ENCODE results near the gene HTR1D. TPM values are rescaled to one million over a fixed set of nuclear protein-coding genes. Genes with fewer than 3 reads are reported as not detected.

Gene HTR1D
- total RNA-seq, 3 donors from 2014 or later (not counting 1 experiment from before 2014, with no cell fraction given) = not detected

GRCh38 chr1:23188434-23188884 is 28.8 kb downstream of the HTR1D start:
- Histone ChIP-seq H3K27ac (ENCODE audit: low read length) (no peak overlapping the region), H3K4me1 (ENCODE audit: control insufficient read depth, insufficient read depth, low read length) (peaks cover 11% of the 10 kb centered on the region), H3K36me3 (ENCODE audit: control insufficient read depth, insufficient read depth, low read length) (no peaks in the 10 kb centered on the region), H3K9me3 (ENCODE audit: control insufficient read depth, insufficient read depth, low read length) (no peaks in the 10 kb centered on the region), H3K27me3 (ENCODE audit: control insufficient read depth, insufficient read depth, low read length) (no peaks in the 10 kb centered on the region), H3K4me3 (ENCODE audit: low read length) (no peak overlapping the region)
- ATAC-seq (no peak), DNase-seq (no peak)
- Mint-ChIP-seq H3K4me3 (no peak overlapping the region), H3K9me3 (no peaks in the 10 kb centered on the region), H3K4me1 (peaks cover 4 to 11% of the 10 kb centered on the region in 2 donors), H3K27me3 (ENCODE audit: low read depth in 2 of 2) (peaks cover 8 to 14% of the 10 kb centered on the region in 2 donors), H3K27ac (no peak overlapping the region), H3K36me3 (no peaks in the 10 kb centered on the region)
- intact Hi-C loops (cut with micrococcal nuclease) = no loop called here
- WGBS (ENCODE audit: insufficient coverage) = 93% methylated on average over 6 of the region's 6 CpGs
- TF ChIP-seq CTCF (IDR thresholded peaks at IDR 0.05) = no peak

DNA sequence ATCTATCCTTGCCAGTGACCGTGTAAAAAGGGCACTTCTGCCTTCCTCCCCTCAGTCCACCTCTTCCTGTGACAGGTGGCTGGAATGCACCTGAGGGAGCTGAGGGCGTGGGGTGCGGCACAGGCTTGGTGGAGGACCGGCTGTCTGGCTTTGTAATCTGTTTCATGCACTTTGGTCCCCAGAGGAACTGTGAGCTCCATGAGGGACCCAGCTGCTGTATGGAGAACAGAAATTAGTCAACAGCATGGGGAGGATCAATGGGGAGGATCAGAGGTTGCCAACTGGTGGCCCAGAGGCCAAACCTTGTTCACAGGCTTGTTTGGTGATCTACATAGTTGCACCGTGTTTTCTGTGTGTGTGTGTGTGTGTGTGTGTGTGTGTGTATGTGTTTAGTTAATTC is 29.7 kb downstream of the HTR1D start:
- H3K36me3 Mint-ChIP-seq = no peaks in the 10 kb centered on the region
- Histone ChIP-seq H3K27me3 (ENCODE audit: control insufficient read depth, insufficient read depth, low read length) (no peaks in the 10 kb centered on the region), H3K4me3 (ENCODE audit: low read length) (no peak overlapping the region), H3K9me3 (ENCODE audit: control insufficient read depth, insufficient read depth, low read length) (no peaks in the 10 kb centered on the region), H3K27ac (ENCODE audit: low read length) (no peak overlapping the region), H3K4me1 (ENCODE audit: control insufficient read depth, insufficient read depth, low read length) (peaks cover 11% of the 10 kb centered on the region), H3K36me3 (ENCODE audit: control insufficient read depth, insufficient read depth, low read length) (no peaks in the 10 kb centered on the region)
- peaks cover 4 to 11% of the 10 kb centered on the region in 2 donors for H3K4me1 Mint-ChIP-seq
- no peak overlapping the region for H3K27ac Mint-ChIP-seq
- WGBS (ENCODE audit: insufficient coverage) = 72% methylated on average over 5 of the region's 5 CpGs
- H3K9me3 Mint-ChIP-seq = no peaks in the 10 kb centered on the region
- TF ChIP-seq CTCF (IDR thresholded peaks at IDR 0.05) = no peak
- H3K27me3 Mint-ChIP-seq (ENCODE audit: low read depth in 2 of 2) = peaks cover 3 to 6% of the 10 kb centered on the region in 2 donors
- DNase-seq (no peak), ATAC-seq (no peak)
- intact Hi-C loops (cut with micrococcal nuclease) = no loop called here
- H3K4me3 Mint-ChIP-seq = no peak overlapping the region

- Mint-ChIP-seq H3K4me1 (peaks cover 4 to 11% of the 10 kb centered on the region in 2 donors), H3K9me3 (no peaks in the 10 kb centered on the region), H3K27me3 (ENCODE audit: low read depth in 2 of 2) (peaks cover 0 to 3% of the 10 kb centered on the region in 2 donors), H3K27ac (no peak overlapping the region), H3K36me3 (no peaks in the 10 kb centered on the region), H3K4me3 (no peak overlapping the region)
- H3K4me1 ChIP-seq (ENCODE audit: control insufficient read depth, insufficient read depth, low read length) = peaks cover 11% of the 10 kb centered on the region
- no peak overlapping the region for H3K4me3 ChIP-seq (ENCODE audit: low read length)
- intact Hi-C loops (cut with micrococcal nuclease) = loop anchor here (2.0 kb wide), 1 partner anchor 17 kb away; the partner anchor contains the start of gene LUZP1
- DNase-seq (no peak), ATAC-seq (no peak)
- H3K36me3 ChIP-seq (ENCODE audit: control insufficient read depth, insufficient read depth, low read length) = no peaks in the 10 kb centered on the region
- H3K27ac ChIP-seq (ENCODE audit: low read length) = no peak overlapping the region
- H3K27me3 ChIP-seq (ENCODE audit: control insufficient read depth, insufficient read depth, low read length) = no peaks in the 10 kb centered on the region
- TF ChIP-seq CTCF (IDR thresholded peaks at IDR 0.05) = no peak
- WGBS (ENCODE audit: insufficient coverage) = 69% methylated on average over 4 of the region's 4 CpGs
- H3K9me3 ChIP-seq (ENCODE audit: control insufficient read depth, insufficient read depth, low read length) = no peaks in the 10 kb centered on the region
These were observed 31.9 kb downstream of the HTR1D start for GRCh38 chr1:23185381-23185780.
